DMS53 treated with DMSO at 0.1 percent for 48 hours (cell line): ENCODE results near the gene SERPINB7.
"Not testable (repeated sequence)": the region's sequence is repeated elsewhere in the genome, so short reads cannot be mapped to it uniquely, and the experiment has no call there.

Experiments
- DNase-seq: peaks from one replicate; lab custom pipeline; 2025; ENCODE audit not compliant: unreplicated experiment; lab: John Stamatoyannopoulos, UW

Gene SERPINB7

GRCh38 chr18:63775166-63775730 lies at the start of gene SERPINB7:
SERPINB7 (plus strand) TSS chr18:63775418; CDS start chr18:63782373, 6,955 bp downstream.
- DNase-seq = no peak

GRCh38 chr18:63725682-63726480 lies 49.3 kb upstream of the SERPINB7 start:
- no peak for DNase-seq

- no peak for DNase-seq
Observed at GRCh38 chr18:63730773-63731172, 44.4 kb upstream of the SERPINB7 start.

GRCh38 chr18:63731215-63731614 lies 44.0 kb upstream of the SERPINB7 start:
- no peak for DNase-seq

GRCh38 chr18:63736876-63737275 lies 38.3 kb upstream of the SERPINB7 start:
- peak; percentile 39 for DNase-seq

GRCh38 chr18:63741769-63742168 lies 33.4 kb upstream of the SERPINB7 start:
- DNase-seq = peak; percentile 42

- no peak for DNase-seq
Observed at GRCh38 chr18:63747006-63747405, 28.2 kb upstream of the SERPINB7 start.

GRCh38 chr18:63749489-63749888 lies 25.7 kb upstream of the SERPINB7 start:
- no peak for DNase-seq

- DNase-seq = no peak
Observed at GRCh38 chr18:63752636-63753035, 22.6 kb upstream of the SERPINB7 start.

GRCh38 chr18:63753676-63754075 lies 21.5 kb upstream of the SERPINB7 start:
- no peak for DNase-seq

- DNase-seq = no peak
Observed at GRCh38 chr18:63757541-63757940, 17.7 kb upstream of the SERPINB7 start.

- DNase-seq = no peak
Observed at GRCh38 chr18:63758615-63759240, 16.5 kb upstream of the SERPINB7 start.

GRCh38 chr18:63759786-63760185 lies 15.4 kb upstream of the SERPINB7 start:
- DNase-seq = not testable (repeated sequence)

GRCh38 chr18:63762518-63762917 lies 12.7 kb upstream of the SERPINB7 start:
- DNase-seq = no peak

GRCh38 chr18:63763831-63764600 lies 11.2 kb upstream of the SERPINB7 start:
- DNase-seq = no peak

GRCh38 chr18:63765837-63766236 lies 9.4 kb upstream of the SERPINB7 start:
- DNase-seq = no peak

- DNase-seq = no peak
Observed at GRCh38 chr18:63773551-63773950, 1.7 kb upstream of the SERPINB7 start.

GRCh38 chr18:63774511-63774910 lies 707 bp upstream of the SERPINB7 start:
- no peak for DNase-seq

- no peak for DNase-seq
Observed at GRCh38 chr18:63779386-63779785, 4.2 kb downstream of the SERPINB7 start.

- DNase-seq = peak; percentile 48
Observed at GRCh38 chr18:63783394-63783793, 8.2 kb downstream of the SERPINB7 start.

- no peak for DNase-seq
Observed at GRCh38 chr18:63784787-63785452, 9.7 kb downstream of the SERPINB7 start.
